Suprapubic skin (tissue), 4 donors: Measurements from ENCODE around the gene MAP2K2.

Experiments
- EP300 ChIP-seq: sonication (generic); formaldehyde crosslinking; IDR thresholded peaks from one replicate; pipeline ENCODE4 v1.6.1; 2017; ENCODE audit warnings: antibody characterized with exemption
- POLR2A ChIP-seq, 2 donors: fragments of 450-650 bp; IDR thresholded peaks; one replicate each; pipeline ENCODE4 v1.6.1; 2017; ENCODE audit warnings: antibody characterized with exemption in 2 of 2, mild to moderate bottlenecking in 2 of 2, moderate library complexity in 2 of 2
- POLR2AphosphoS5 ChIP-seq, 3 donors: sonication (generic); formaldehyde crosslinking; IDR thresholded peaks; one replicate each; pipeline ENCODE4 v1.6.1; 2017; ENCODE audit warnings: antibody characterized with exemption in 3 of 3
- TF ChIP-seq, protein P1 (sequence below), 2 donors: fragments of 200-600 bp in 1 of 2; fragments of 450-650 bp in 1 of 2; sonication (generic) in 1 of 2; IDR thresholded peaks; one replicate each; pipeline ENCODE4 v1.5.1; 2016 to 2019; ENCODE audit warnings: antibody characterized with exemption in 2 of 2, mild to moderate bottlenecking in 1 of 2, moderate library complexity in 1 of 2

GRCh38 chr19:4051175-4052101 lies 72.5 kb downstream of the MAP2K2 start:
- no peak for TF ChIP-seq EP300
- TF ChIP-seq, protein P1, sequence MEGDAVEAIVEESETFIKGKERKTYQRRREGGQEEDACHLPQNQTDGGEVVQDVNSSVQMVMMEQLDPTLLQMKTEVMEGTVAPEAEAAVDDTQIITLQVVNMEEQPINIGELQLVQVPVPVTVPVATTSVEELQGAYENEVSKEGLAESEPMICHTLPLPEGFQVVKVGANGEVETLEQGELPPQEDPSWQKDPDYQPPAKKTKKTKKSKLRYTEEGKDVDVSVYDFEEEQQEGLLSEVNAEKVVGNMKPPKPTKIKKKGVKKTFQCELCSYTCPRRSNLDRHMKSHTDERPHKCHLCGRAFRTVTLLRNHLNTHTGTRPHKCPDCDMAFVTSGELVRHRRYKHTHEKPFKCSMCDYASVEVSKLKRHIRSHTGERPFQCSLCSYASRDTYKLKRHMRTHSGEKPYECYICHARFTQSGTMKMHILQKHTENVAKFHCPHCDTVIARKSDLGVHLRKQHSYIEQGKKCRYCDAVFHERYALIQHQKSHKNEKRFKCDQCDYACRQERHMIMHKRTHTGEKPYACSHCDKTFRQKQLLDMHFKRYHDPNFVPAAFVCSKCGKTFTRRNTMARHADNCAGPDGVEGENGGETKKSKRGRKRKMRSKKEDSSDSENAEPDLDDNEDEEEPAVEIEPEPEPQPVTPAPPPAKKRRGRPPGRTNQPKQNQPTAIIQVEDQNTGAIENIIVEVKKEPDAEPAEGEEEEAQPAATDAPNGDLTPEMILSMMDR (IDR thresholded peaks at IDR 0.05), result no peak
- TF ChIP-seq POLR2AphosphoS5 (IDR thresholded peaks at IDR 0.05), result no peak
- no peak for TF ChIP-seq POLR2A (IDR thresholded peaks at IDR 0.05)
